ENCODE measurements around the gene XPNPEP1.
A peak's percentile ranks its signal among the peaks of the same experiment; 100 is the strongest.

DNA sequence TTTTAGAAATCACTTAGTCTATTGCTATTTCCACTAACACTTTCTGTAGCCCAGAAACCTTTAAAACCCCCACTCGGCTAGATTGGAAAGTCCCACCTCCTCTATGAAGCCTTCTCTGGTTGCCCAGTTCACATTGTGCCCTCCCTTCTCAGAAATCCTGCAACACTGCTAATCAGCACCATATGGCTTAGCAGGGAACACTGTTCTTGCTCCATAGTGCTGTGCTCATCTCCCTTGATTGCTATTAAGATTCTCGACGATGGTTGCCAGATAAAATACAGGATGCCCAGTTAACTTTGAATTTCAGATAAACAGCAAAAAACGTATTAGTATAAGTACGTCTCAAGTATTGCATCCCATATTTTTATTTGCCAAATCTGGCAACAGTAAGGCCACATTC lies 40.1 kb upstream of the XPNPEP1 start:
- TF ChIP-seq GATA2 (IDR thresholded peaks at IDR 0.05; ENCODE audit: low read depth, low read length): peak; percentile 73
- peak; percentile 63 for TF ChIP-seq GATA3 (IDR thresholded peaks at IDR 0.05; ENCODE audit: low read depth, low read length)
